ENCODE results near the gene NLN.

NLN gene

GRCh38 chr5:65876496-65876895 is 154.5 kb downstream of the NLN start:
- TF ChIP-seq ZFX (IDR thresholded peaks at IDR 0.05) (no peak), CTCF (conservative IDR thresholded peaks at IDR 0.05) (no peak)
- H3K27ac ChIP-seq: no peak overlapping the region

GRCh38 chr5:65876970-65877369 is 155.0 kb downstream of the NLN start:
- no peak for TF ChIP-seq ZFX (IDR thresholded peaks at IDR 0.05)
- TF ChIP-seq CTCF (conservative IDR thresholded peaks at IDR 0.05): no peak
- no peak overlapping the region for H3K27ac ChIP-seq
